CD14-positive monocyte (primary cell): Measurements from ENCODE around the gene RAB26. TPM values are rescaled to one million over a fixed set of nuclear protein-coding genes. Genes with fewer than 3 reads are reported as not detected.
"Not testable (repeated sequence)": the region's sequence is repeated elsewhere in the genome, so short reads cannot be mapped to it uniquely, and the experiment has no call there.

ENCODE experiments used
- DNase-seq, 3 donors: peaks; one replicate each; pipeline ENCODE4 v3.0.0-alpha.2; 2011 to 2022
- H2AFZ ChIP-seq: 2 replicates; pipeline ENCODE4 v1.6.0; 2012; ENCODE audit warnings: mild to moderate bottlenecking, low read depth, low read length, inconsistent platforms; ENCODE audit not compliant: insufficient read depth, poor library complexity, severe bottlenecking
- H3K27ac ChIP-seq, 2 donors: 1 replicate in 1 of 2; 2 replicates in 1 of 2; pipeline ENCODE4 v1.5.1; 2012 to 2013; ENCODE audit warnings: low read length in 2 of 2, control low read depth in 1 of 2, inconsistent platforms in 1 of 2, low read depth in 1 of 2, mild to moderate bottlenecking in 1 of 2
- H3K27me3 ChIP-seq, 2 donors: one replicate each; pipeline versions ENCODE4 v1.6.0 to v1.6.1; 2011 to 2013; ENCODE audit warnings: low read length in 2 of 2; ENCODE audit not compliant: control insufficient read depth in 2 of 2, insufficient read depth in 2 of 2
- H3K36me3 ChIP-seq, 2 donors: replicated peaks in 1 of 2; 1 replicate in 1 of 2; 2 replicates in 1 of 2; pipeline versions ENCODE4 v1.5.1 to v1.6.1; 2012 to 2013; ENCODE audit warnings: low read length in 2 of 2, control low read depth in 1 of 2, inconsistent platforms in 1 of 2, mild to moderate bottlenecking in 1 of 2; ENCODE audit not compliant: insufficient read depth in 2 of 2, control insufficient read depth in 1 of 2
- H3K4me1 ChIP-seq, 2 donors: 1 replicate in 1 of 2; 2 replicates in 1 of 2; pipeline versions ENCODE4 v1.5.1 to v1.6.1; 2012 to 2013; ENCODE audit warnings: low read length in 2 of 2, control low read depth in 1 of 2, inconsistent platforms in 1 of 2, mild to moderate bottlenecking in 1 of 2, moderate library complexity in 1 of 2; ENCODE audit not compliant: insufficient read depth in 2 of 2, control insufficient read depth in 1 of 2
- H3K4me2 ChIP-seq: replicated peaks from 2 replicates; pipeline ENCODE3; 2012; ENCODE audit warnings: low read length, moderate library complexity, mild to moderate bottlenecking; ENCODE audit not compliant: poor library complexity, severe bottlenecking; ENCODE audit errors: extremely low read depth
- H3K4me3 ChIP-seq, 3 experiments: fragments of 200-600 bp in 1 of 3; sonication (generic) in 1 of 3; replicated peaks in 1 of 3; 1 replicate in 2 of 3; 2 replicates in 1 of 3; pipeline ENCODE4 v1.5.1; 2011 to 2013; ENCODE audit warnings: low read length in 3 of 3, mild to moderate bottlenecking in 3 of 3, control low read depth in 2 of 3, low read depth in 2 of 3, inconsistent platforms in 1 of 3, moderate library complexity in 1 of 3
- H3K79me2 ChIP-seq: 2 replicates; pipeline ENCODE4 v1.6.0; 2012; ENCODE audit warnings: mild to moderate bottlenecking, control low read depth, inconsistent platforms, low read length, moderate library complexity; ENCODE audit not compliant: insufficient read depth
- H3K9ac ChIP-seq: 2 replicates; pipeline ENCODE4 v1.6.0; 2017; ENCODE audit warnings: low read length, mild to moderate bottlenecking; ENCODE audit not compliant: insufficient read depth, poor library complexity, severe bottlenecking
- H3K9me3 ChIP-seq, 2 donors: replicated peaks in 1 of 2; 1 replicate in 1 of 2; 2 replicates in 1 of 2; pipeline versions ENCODE4 v1.5.1 to v1.6.1; 2012 to 2013; ENCODE audit warnings: low read length in 2 of 2, control low read depth in 1 of 2; ENCODE audit not compliant: control insufficient read depth in 1 of 2, insufficient read depth in 1 of 2
- H4K20me1 ChIP-seq: 2 replicates; pipeline ENCODE4 v1.6.0; 2012; ENCODE audit warnings: mild to moderate bottlenecking, low read length, control low read depth, moderate library complexity; ENCODE audit not compliant: insufficient read depth
- H3K27ac Mint-ChIP-seq, 7 donors: one replicate each; pipeline ENCODE4 v1.8.0; 2020; ENCODE audit warnings: mild to moderate bottlenecking in 7 of 7, mixed read lengths in 7 of 7, moderate library complexity in 6 of 7, inconsistent platforms in 2 of 7
- H3K27me3 Mint-ChIP-seq, 3 donors: one replicate each; pipeline ENCODE4 v1.8.0; 2021 to 2022; ENCODE audit warnings: low read depth in 3 of 3, mild to moderate bottlenecking in 3 of 3, mixed read lengths in 3 of 3, moderate library complexity in 3 of 3, inconsistent platforms in 1 of 3
- H3K36me3 Mint-ChIP-seq, 2 donors: one replicate each; pipeline ENCODE4 v1.8.0; 2020; ENCODE audit warnings: mixed read lengths in 2 of 2, inconsistent platforms in 1 of 2, mild to moderate bottlenecking in 1 of 2
- H3K4me1 Mint-ChIP-seq: one replicate; pipeline ENCODE4 v1.8.0; 2020; ENCODE audit warnings: mild to moderate bottlenecking, mixed read lengths
- H3K4me3 Mint-ChIP-seq, 2 donors: one replicate each; pipeline ENCODE4 v1.8.0; 2020; ENCODE audit warnings: mild to moderate bottlenecking in 2 of 2, mixed read lengths in 2 of 2, moderate library complexity in 1 of 2
- H3K9me3 Mint-ChIP-seq, 7 donors: one replicate each; pipeline ENCODE4 v1.8.0; 2020 to 2022; ENCODE audit warnings: mixed read lengths in 7 of 7, mild to moderate bottlenecking in 6 of 7, moderate library complexity in 6 of 7, inconsistent platforms in 2 of 7
- WGBS: methylation state at CpG from one replicate; pipeline ENCODE4 v1.1.5; 2013; ENCODE audit warnings: missing lambda C conversion rate; ENCODE audit not compliant: insufficient coverage; 5-methylcytosine and 5-hydroxymethylcytosine counted together
- intact Hi-C, 2 donors: fragments of 100-400 bp; cut with micrococcal nuclease; formaldehyde crosslinking; loops; one replicate each; pipeline versions ENCODE4 v1.15.0 to v1.15.1; 2023
- polyA plus RNA-seq, 3 donors: library from polyadenylated mRNA; depleted of rRNA in 1 of 3; unstranded in 2 of 3; stranded (reverse) in 1 of 3; fragments of 300-500 nt in 2 of 3; fragments of >200 nt in 1 of 3; fragmentation: Illumina TruSeq in 2 of 3; gene quantifications; 1 replicate in 2 of 3; 2 replicates in 1 of 3; pipeline ENCODE4 v1.2.3, GENCODE V29; 2012 to 2021

Gene RAB26
- polyA plus RNA-seq, 3 donors: not detected

- 94% methylated on average over 25 of the region's 25 CpGs for WGBS
- H3K36me3 ChIP-seq: peaks cover 16 to 19% of the 10 kb centered on the region in 2 donors
Measured at GRCh38 chr16:2109271-2109580, 39.2 kb upstream of the RAB26 start.

GRCh38 chr16:2109872-2110271 is 38.6 kb upstream of the RAB26 start:
- WGBS: 98% methylated on average over 13 of the region's 23 CpGs
- H3K27ac Mint-ChIP-seq, H3K4me1 ChIP-seq, H3K4me1 Mint-ChIP-seq, H3K27ac ChIP-seq, H3K9ac ChIP-seq, H3K4me2 ChIP-seq, H3K4me3 ChIP-seq, H2AFZ ChIP-seq, H4K20me1 ChIP-seq, H3K27me3 Mint-ChIP-seq, H3K79me2 ChIP-seq, H3K4me3 Mint-ChIP-seq, intact Hi-C loops, H3K27me3 ChIP-seq, H3K9me3 ChIP-seq, H3K9me3 Mint-ChIP-seq, DNase-seq: not testable (repeated sequence)
- peaks cover 16 to 21% of the 10 kb centered on the region in 2 donors for H3K36me3 ChIP-seq
- H3K36me3 Mint-ChIP-seq: peaks cover 19 to 45% of the 10 kb centered on the region in 2 donors

More at GRCh38 chr16:2109271-2109580, 39.2 kb upstream of the RAB26 start:
- H3K4me3 ChIP-seq, H3K79me2 ChIP-seq, H4K20me1 ChIP-seq, H3K4me2 ChIP-seq, H3K4me1 ChIP-seq, intact Hi-C loops, H2AFZ ChIP-seq, H3K9me3 Mint-ChIP-seq, H3K9ac ChIP-seq, H3K27me3 ChIP-seq, H3K4me3 Mint-ChIP-seq, H3K9me3 ChIP-seq, H3K27ac Mint-ChIP-seq, H3K27me3 Mint-ChIP-seq, H3K4me1 Mint-ChIP-seq, H3K27ac ChIP-seq, DNase-seq: not testable (repeated sequence)
- H3K36me3 Mint-ChIP-seq: peaks cover 19 to 44% of the 10 kb centered on the region in 2 donors

GRCh38 chr16:2110332-2111008 is 38.0 kb upstream of the RAB26 start:
- H3K27me3 Mint-ChIP-seq, H3K27me3 ChIP-seq, H3K9me3 ChIP-seq, H2AFZ ChIP-seq, intact Hi-C loops, DNase-seq, H3K4me1 Mint-ChIP-seq, H3K9me3 Mint-ChIP-seq, H3K79me2 ChIP-seq, H4K20me1 ChIP-seq, H3K27ac ChIP-seq, H3K9ac ChIP-seq, H3K4me1 ChIP-seq, H3K4me3 Mint-ChIP-seq, H3K4me3 ChIP-seq, H3K4me2 ChIP-seq, H3K27ac Mint-ChIP-seq: not testable (repeated sequence)
- WGBS: 98% methylated on average over 26 of the region's 43 CpGs
- peaks cover 22 to 46% of the 10 kb centered on the region in 2 donors for H3K36me3 Mint-ChIP-seq
- H3K36me3 ChIP-seq: peaks cover 16 to 21% of the 10 kb centered on the region in 2 donors

GRCh38 chr16:2111009-2111353 is 37.4 kb upstream of the RAB26 start:
- H3K27me3 Mint-ChIP-seq: not testable (repeated sequence)

More at GRCh38 chr16:2111009-2111353, 37.4 kb upstream of the RAB26 start:
- H3K9me3 ChIP-seq, H3K9me3 Mint-ChIP-seq, H4K20me1 ChIP-seq, intact Hi-C loops, H3K27ac ChIP-seq, H3K4me3 Mint-ChIP-seq, H2AFZ ChIP-seq, H3K4me3 ChIP-seq, H3K9ac ChIP-seq, H3K79me2 ChIP-seq, H3K4me1 ChIP-seq, DNase-seq, H3K27me3 ChIP-seq, H3K4me2 ChIP-seq, H3K27ac Mint-ChIP-seq, H3K4me1 Mint-ChIP-seq: not testable (repeated sequence)
- peaks cover 16 to 21% of the 10 kb centered on the region in 2 donors for H3K36me3 ChIP-seq
- peaks cover 22 to 42% of the 10 kb centered on the region in 2 donors for H3K36me3 Mint-ChIP-seq
- 96% methylated on average over 33 of the region's 36 CpGs for WGBS
